Type B pancreatic cell (in vitro differentiated cells): ENCODE measurements around the gene CXADR. TPM values are rescaled to one million over a fixed set of nuclear protein-coding genes. Genes with fewer than 3 reads are reported as not detected.

Source experiments
- DNase-seq: peaks from one replicate; pipeline ENCODE4 v3.0.0; 2021; ENCODE audit warnings: mixed read lengths; ENCODE audit not compliant: unreplicated experiment; ENCODE audit errors: extremely low spot score
- H3K27ac Mint-ChIP-seq: 2 replicates; pipeline ENCODE4 v1.8.0; 2021; ENCODE audit warnings: mild to moderate bottlenecking, mixed read lengths
- H3K27me3 Mint-ChIP-seq: 2 replicates; pipeline ENCODE4 v1.8.0; 2021; ENCODE audit warnings: mixed read lengths
- H3K36me3 Mint-ChIP-seq: 2 replicates; pipeline ENCODE4 v1.8.0; 2021; ENCODE audit warnings: mixed read lengths
- H3K4me1 Mint-ChIP-seq: one replicate; pipeline ENCODE4 v1.8.0; 2021; ENCODE audit warnings: mixed read lengths; ENCODE audit not compliant: unreplicated experiment
- H3K4me3 Mint-ChIP-seq: 2 replicates; pipeline ENCODE4 v1.8.0; 2021; ENCODE audit warnings: mild to moderate bottlenecking, mixed read lengths
- H3K9me3 Mint-ChIP-seq: 2 replicates; pipeline ENCODE4 v1.8.0; 2021; ENCODE audit warnings: mixed read lengths
- total RNA-seq: library from RNA; stranded (reverse); gene quantifications from 2 replicates; pipeline ENCODE4 v1.2.1, GENCODE V29; 2021; ENCODE audit warnings: low replicate concordance
- TF ChIP-seq, protein P1 (sequence below): fragments of 200-600 bp; sonication (generic); conservative IDR thresholded peaks from 2 replicates; pipeline ENCODE4 v1.5.0; 2021; ENCODE audit warnings: antibody characterized with exemption, mild to moderate bottlenecking

Gene CXADR
- total RNA-seq, 1 donor from 2014 or later, result 47.3 TPM

DNA sequence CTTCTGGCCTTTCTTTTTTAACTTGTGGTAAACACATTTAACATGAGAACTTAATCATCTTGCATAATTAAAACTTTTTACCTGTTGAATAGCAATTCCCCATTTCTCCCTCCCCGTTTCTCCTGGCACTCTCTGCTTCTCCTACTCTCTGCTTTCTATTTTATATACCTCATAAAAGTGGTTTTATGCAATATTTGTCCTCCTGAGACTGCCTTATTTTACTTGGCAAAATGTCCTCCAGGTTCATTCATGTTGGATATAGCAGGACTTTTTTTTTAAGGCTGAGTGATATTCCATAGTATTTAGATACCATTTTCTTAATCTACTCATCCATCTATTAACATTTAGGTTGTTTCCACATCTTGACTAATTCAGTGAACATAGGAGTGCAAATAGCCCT is 64.9 kb downstream of the CXADR start:
- Mint-ChIP-seq H3K9me3 (no peaks in the 10 kb centered on the region), H3K4me3 (no peak overlapping the region), H3K36me3 (peaks cover 13% of the 10 kb centered on the region), H3K27me3 (no peaks in the 10 kb centered on the region), H3K4me1 (peaks cover 5% of the 10 kb centered on the region), H3K27ac (no peak overlapping the region)
- no peak for DNase-seq
- TF ChIP-seq, protein P1, sequence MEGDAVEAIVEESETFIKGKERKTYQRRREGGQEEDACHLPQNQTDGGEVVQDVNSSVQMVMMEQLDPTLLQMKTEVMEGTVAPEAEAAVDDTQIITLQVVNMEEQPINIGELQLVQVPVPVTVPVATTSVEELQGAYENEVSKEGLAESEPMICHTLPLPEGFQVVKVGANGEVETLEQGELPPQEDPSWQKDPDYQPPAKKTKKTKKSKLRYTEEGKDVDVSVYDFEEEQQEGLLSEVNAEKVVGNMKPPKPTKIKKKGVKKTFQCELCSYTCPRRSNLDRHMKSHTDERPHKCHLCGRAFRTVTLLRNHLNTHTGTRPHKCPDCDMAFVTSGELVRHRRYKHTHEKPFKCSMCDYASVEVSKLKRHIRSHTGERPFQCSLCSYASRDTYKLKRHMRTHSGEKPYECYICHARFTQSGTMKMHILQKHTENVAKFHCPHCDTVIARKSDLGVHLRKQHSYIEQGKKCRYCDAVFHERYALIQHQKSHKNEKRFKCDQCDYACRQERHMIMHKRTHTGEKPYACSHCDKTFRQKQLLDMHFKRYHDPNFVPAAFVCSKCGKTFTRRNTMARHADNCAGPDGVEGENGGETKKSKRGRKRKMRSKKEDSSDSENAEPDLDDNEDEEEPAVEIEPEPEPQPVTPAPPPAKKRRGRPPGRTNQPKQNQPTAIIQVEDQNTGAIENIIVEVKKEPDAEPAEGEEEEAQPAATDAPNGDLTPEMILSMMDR, result no peak

DNA sequence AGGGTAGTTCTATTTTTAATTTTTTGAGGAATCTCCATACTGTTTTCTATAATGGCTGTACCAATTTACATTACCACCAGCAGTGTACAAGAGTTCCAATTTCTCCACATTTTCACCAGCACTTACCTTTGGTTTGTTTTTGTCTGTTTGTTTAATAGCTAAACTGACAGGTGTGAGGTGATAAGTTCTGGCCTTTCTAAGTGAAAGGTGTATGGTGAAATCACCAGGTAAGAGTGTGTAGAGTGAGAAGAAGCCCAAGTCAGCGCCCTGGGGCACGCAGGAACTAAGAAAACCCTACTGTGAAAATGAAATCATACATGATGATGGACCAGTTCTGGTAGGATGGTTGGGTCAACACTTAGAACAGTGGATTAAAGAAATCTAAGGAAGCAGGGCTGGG is 65.3 kb downstream of the CXADR start:
- H3K4me3 Mint-ChIP-seq, result no peak overlapping the region
- TF ChIP-seq, protein P1, result no peak
- H3K27me3 Mint-ChIP-seq, result no peaks in the 10 kb centered on the region
- H3K36me3 Mint-ChIP-seq, result peaks cover 13% of the 10 kb centered on the region
- H3K4me1 Mint-ChIP-seq, result peaks cover 5% of the 10 kb centered on the region
- DNase-seq, result no peak
- no peaks in the 10 kb centered on the region for H3K9me3 Mint-ChIP-seq
- no peak overlapping the region for H3K27ac Mint-ChIP-seq

DNA sequence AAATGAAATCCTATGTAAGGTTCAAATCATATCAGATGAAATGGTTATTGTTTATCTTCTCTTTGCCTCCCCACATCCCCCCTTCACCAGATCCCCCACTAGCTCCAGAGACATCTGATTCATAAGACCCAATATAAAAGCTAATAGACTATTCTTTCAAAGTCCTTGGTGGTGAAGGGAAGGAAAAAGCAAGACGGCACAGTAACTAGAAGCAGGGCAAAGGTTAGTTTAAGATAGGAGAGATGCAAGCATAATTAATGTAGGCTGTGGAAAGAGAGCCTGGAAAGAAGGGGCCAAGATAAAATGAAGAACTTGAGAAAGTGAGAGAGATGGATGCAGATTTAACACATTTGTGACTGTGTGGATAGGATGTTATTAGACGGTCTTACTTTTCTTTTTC is 66.0 kb downstream of the CXADR start:
- Mint-ChIP-seq H3K4me3 (no peak overlapping the region), H3K36me3 (peaks cover 13% of the 10 kb centered on the region), H3K4me1 (peaks cover 5% of the 10 kb centered on the region), H3K9me3 (no peaks in the 10 kb centered on the region), H3K27me3 (no peaks in the 10 kb centered on the region), H3K27ac (no peak overlapping the region)
- TF ChIP-seq, protein P1, result no peak
- no peak for DNase-seq

DNA sequence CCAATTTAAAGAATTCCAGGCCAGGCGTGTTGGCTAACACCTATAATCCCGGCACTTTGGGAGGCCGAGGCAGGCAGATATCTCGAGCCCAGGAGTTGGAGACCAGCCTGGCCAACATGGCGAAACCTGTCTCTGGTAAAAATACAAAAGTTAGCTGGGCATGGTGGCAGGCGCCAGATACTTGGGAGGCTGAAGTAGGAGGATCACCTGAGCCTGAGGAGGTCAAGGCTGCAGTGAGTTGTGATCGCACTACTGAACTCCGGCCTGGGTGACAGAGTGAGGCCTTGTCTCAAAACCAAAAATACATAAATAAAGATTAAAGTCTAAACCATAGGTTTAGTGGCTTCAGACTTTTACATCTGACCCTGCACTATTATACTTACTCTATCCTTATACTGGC is 67.5 kb downstream of the CXADR start:
- peaks cover 5% of the 10 kb centered on the region for H3K4me1 Mint-ChIP-seq
- no peak overlapping the region for H3K4me3 Mint-ChIP-seq
- H3K9me3 Mint-ChIP-seq, result no peaks in the 10 kb centered on the region
- no peak overlapping the region for H3K27ac Mint-ChIP-seq
- no peak for DNase-seq
- H3K36me3 Mint-ChIP-seq, result peaks cover 10% of the 10 kb centered on the region
- TF ChIP-seq, protein P1, result no peak
- no peaks in the 10 kb centered on the region for H3K27me3 Mint-ChIP-seq

DNA sequence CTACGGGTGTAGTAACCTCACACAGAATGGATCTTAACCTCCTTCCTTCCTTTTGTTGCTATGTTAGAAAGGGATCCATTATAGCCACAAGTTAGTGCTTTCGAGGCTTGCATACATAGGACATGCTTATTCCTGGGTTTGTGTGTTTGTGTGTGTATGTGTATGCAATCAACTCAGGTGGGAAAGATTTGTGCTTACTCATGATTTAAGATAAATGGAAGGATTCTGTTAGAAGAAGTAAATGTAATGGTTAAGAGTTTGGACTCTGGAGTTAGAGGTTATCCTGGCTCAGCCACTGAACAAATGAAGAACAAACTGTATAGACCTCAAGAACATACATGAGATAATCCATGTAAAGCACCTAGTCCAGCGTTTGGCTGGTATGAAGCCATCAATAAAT is 71.1 kb downstream of the CXADR start:
- no peak overlapping the region for H3K27ac Mint-ChIP-seq
- H3K4me1 Mint-ChIP-seq, result peaks cover 5% of the 10 kb centered on the region

More for the DNA sequence above, 71.1 kb downstream of the CXADR start:
- H3K9me3 Mint-ChIP-seq, result no peaks in the 10 kb centered on the region
- peaks cover 7% of the 10 kb centered on the region for H3K36me3 Mint-ChIP-seq
- H3K4me3 Mint-ChIP-seq, result no peak overlapping the region
- TF ChIP-seq, protein P1, result no peak
- H3K27me3 Mint-ChIP-seq, result no peaks in the 10 kb centered on the region
- DNase-seq, result no peak
